WTC11 (cell line): Measurements from ENCODE around the gene METTL22. TPM values are rescaled to one million over a fixed set of nuclear protein-coding genes. Genes with fewer than 3 reads are reported as not detected.

Experiments
- ATAC-seq: fragments of 200-7000 bp; cut with Tn5 transposase; 2 replicates; pipeline ENCODE4 v1.10.0; 2021; ENCODE audit warnings: mild to moderate bottlenecking, moderate library complexity
- CTCF ChIA-PET: fragments of 300-600 bp; sonication (Branson Sonifier 250); formaldehyde crosslinking; loops from one replicate; lab custom pipeline; 2021; ENCODE audit warnings: antibody characterized with exemption; lab: Charles Lee
- POLR2A ChIA-PET: fragments of 350-600 bp; sonication (Branson Sonifier 250); formaldehyde crosslinking; loops from one replicate; lab custom pipeline; 2021; ENCODE audit warnings: antibody characterized with exemption; lab: Charles Lee
- DNase-seq: peaks from one replicate; pipeline ENCODE4 v3.0.0; 2021; ENCODE audit warnings: low spot score
- H3K27ac Mint-ChIP-seq: 2 replicates; pipeline ENCODE4 v1.8.0; 2021; ENCODE audit warnings: mixed read lengths
- H3K27me3 Mint-ChIP-seq: 2 replicates; pipeline ENCODE4 v1.8.0; 2021; ENCODE audit warnings: low read depth, mild to moderate bottlenecking, moderate library complexity, mixed read lengths
- H3K36me3 Mint-ChIP-seq: 2 replicates; pipeline ENCODE4 v1.8.0; 2021; ENCODE audit warnings: mixed read lengths
- H3K4me1 Mint-ChIP-seq: 2 replicates; pipeline ENCODE4 v1.8.0; 2022; ENCODE audit warnings: mixed read lengths
- H3K4me3 Mint-ChIP-seq: 2 replicates; pipeline ENCODE4 v1.8.0; 2021; ENCODE audit warnings: mild to moderate bottlenecking, moderate library complexity, mixed read lengths
- H3K9me3 Mint-ChIP-seq: 2 replicates; pipeline ENCODE4 v1.8.0; 2021; ENCODE audit warnings: mixed read lengths
- ATF1 ChIP-seq: sonication (generic); formaldehyde crosslinking; IDR thresholded peaks from 2 replicates; pipeline ENCODE4 v1.8.1; 2023; ENCODE audit warnings: mild to moderate bottlenecking, moderate library complexity, missing genetic modification reagents
- ELF4 ChIP-seq: sonication (generic); formaldehyde crosslinking; IDR thresholded peaks from 2 replicates; pipeline ENCODE4 v1.8.1; 2022; ENCODE audit warnings: low read depth, mild to moderate bottlenecking, moderate library complexity, missing genetic modification reagents
- FOXP1 ChIP-seq: sonication (generic); formaldehyde crosslinking; IDR thresholded peaks from 2 replicates; pipeline ENCODE4 v1.8.0; 2022; ENCODE audit warnings: missing genetic modification reagents, mild to moderate bottlenecking, moderate library complexity, borderline replicate concordance
- GABPB1 ChIP-seq: sonication (generic); formaldehyde crosslinking; IDR thresholded peaks from 2 replicates; pipeline ENCODE4 v1.8.1; 2023; ENCODE audit warnings: mild to moderate bottlenecking, missing genetic modification reagents
- JAZF1 ChIP-seq: fragments of 250-450 bp; sonication (Bioruptor Pico); IDR thresholded peaks from 2 replicates; pipeline ENCODE4 v1.9.0; 2021; ENCODE audit warnings: moderate library complexity, mild to moderate bottlenecking, inconsistent platforms
- MYBL2 ChIP-seq: sonication (generic); formaldehyde crosslinking; IDR thresholded peaks from 2 replicates; pipeline ENCODE4 v1.8.1; 2023; ENCODE audit warnings: mild to moderate bottlenecking, moderate library complexity, missing genetic modification reagents
- NFE2L1 ChIP-seq: sonication (generic); formaldehyde crosslinking; IDR thresholded peaks from 2 replicates; pipeline ENCODE4 v1.8.1; 2023; ENCODE audit warnings: missing genetic modification reagents
- NR1H2 ChIP-seq: sonication (generic); formaldehyde crosslinking; IDR thresholded peaks from 2 replicates; pipeline ENCODE4 v1.9.0; 2021; ENCODE audit warnings: mild to moderate bottlenecking, moderate library complexity, missing genetic modification reagents
- OVOL2 ChIP-seq: fragments of 250-450 bp; sonication (Bioruptor Pico); IDR thresholded peaks from 2 replicates; pipeline ENCODE4 v1.9.0; 2021; ENCODE audit warnings: mild to moderate bottlenecking, borderline replicate concordance
- SMAD4 ChIP-seq: sonication (generic); formaldehyde crosslinking; IDR thresholded peaks from 2 replicates; pipeline ENCODE4 v1.8.0; 2022; ENCODE audit warnings: mild to moderate bottlenecking, missing genetic modification reagents
- SOX15 ChIP-seq: fragments of 250-450 bp; sonication (Bioruptor Pico); IDR thresholded peaks from 2 replicates; pipeline ENCODE4 v1.9.0; 2021; ENCODE audit warnings: mild to moderate bottlenecking
- total RNA-seq: library from RNA; stranded (reverse); gene quantifications from 3 replicates; pipeline ENCODE4 v1.2.3, GENCODE V29; 2021
- TF ChIP-seq, protein P1 (sequence below): sonication (generic); formaldehyde crosslinking; IDR thresholded peaks from 2 replicates; pipeline ENCODE4 v1.8.1; 2022; ENCODE audit warnings: low read depth, missing genetic modification reagents, borderline replicate concordance
- TF ChIP-seq, protein P2 (sequence below): sonication (generic); formaldehyde crosslinking; IDR thresholded peaks from 2 replicates; pipeline ENCODE4 v1.8.1; 2023; ENCODE audit warnings: mild to moderate bottlenecking, missing genetic modification reagents
- TF ChIP-seq, protein P3 (sequence below): fragments of 200-600 bp; IDR thresholded peaks from 2 replicates; pipeline ENCODE4 v1.8.0; 2022; ENCODE audit warnings: antibody characterized with exemption
- TF ChIP-seq, protein P4 (sequence below): sonication (generic); formaldehyde crosslinking; IDR thresholded peaks from 2 replicates; pipeline ENCODE4 v1.8.0; 2022; ENCODE audit warnings: mild to moderate bottlenecking, missing genetic modification reagents
- TF ChIP-seq, protein P5 (sequence below): sonication (generic); formaldehyde crosslinking; conservative IDR thresholded peaks from 2 replicates; pipeline ENCODE4 v1.8.1; 2023; ENCODE audit warnings: mild to moderate bottlenecking, low read depth, missing genetic modification reagents, moderate library complexity
- TF ChIP-seq, protein P6 (sequence below): sonication (generic); formaldehyde crosslinking; IDR thresholded peaks from 2 replicates; pipeline ENCODE4 v1.8.0; 2022; ENCODE audit warnings: mild to moderate bottlenecking, missing genetic modification reagents
- TF ChIP-seq, protein P7 (sequence below): fragments of 250-450 bp; sonication (Bioruptor Pico); IDR thresholded peaks from 2 replicates; pipeline ENCODE4 v1.9.0; 2021; ENCODE audit warnings: mild to moderate bottlenecking, borderline replicate concordance

METTL22 gene
- total RNA-seq, 1 experiment from 2014 or later, result 82.0 TPM

DNA sequence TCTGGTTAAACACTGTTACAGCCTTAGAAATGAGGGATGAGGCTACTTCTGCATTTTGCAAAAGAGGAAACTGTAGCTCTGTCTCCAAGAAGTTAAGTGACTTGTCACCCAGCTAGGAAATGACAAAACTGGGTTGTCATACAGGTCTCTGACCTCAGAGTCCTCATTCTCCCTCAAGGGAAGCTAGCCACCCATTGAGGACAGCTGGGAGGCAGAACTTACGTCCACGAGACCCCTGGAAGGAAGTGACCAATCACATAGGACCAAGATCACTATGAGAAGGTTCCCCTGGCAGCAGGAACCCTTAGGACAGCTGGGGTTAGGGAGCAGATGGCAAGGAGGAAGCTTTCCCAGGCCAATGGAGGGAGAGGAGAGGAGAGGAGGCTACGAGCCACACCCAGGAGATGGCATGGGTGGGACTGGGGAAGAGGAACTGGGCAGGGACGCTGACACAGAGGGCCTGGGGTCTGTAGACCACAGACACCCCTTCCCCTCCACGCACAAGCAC is 11.2 kb downstream of the METTL22 start (continued):
- TF ChIP-seq, protein P1, sequence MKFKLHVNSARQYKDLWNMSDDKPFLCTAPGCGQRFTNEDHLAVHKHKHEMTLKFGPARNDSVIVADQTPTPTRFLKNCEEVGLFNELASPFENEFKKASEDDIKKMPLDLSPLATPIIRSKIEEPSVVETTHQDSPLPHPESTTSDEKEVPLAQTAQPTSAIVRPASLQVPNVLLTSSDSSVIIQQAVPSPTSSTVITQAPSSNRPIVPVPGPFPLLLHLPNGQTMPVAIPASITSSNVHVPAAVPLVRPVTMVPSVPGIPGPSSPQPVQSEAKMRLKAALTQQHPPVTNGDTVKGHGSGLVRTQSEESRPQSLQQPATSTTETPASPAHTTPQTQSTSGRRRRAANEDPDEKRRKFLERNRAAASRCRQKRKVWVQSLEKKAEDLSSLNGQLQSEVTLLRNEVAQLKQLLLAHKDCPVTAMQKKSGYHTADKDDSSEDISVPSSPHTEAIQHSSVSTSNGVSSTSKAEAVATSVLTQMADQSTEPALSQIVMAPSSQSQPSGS (CRISPR knock-in tag), result no peak
- TF ChIP-seq JAZF1 (CRISPR knock-in tag), result no peak
- TF ChIP-seq, protein P2, sequence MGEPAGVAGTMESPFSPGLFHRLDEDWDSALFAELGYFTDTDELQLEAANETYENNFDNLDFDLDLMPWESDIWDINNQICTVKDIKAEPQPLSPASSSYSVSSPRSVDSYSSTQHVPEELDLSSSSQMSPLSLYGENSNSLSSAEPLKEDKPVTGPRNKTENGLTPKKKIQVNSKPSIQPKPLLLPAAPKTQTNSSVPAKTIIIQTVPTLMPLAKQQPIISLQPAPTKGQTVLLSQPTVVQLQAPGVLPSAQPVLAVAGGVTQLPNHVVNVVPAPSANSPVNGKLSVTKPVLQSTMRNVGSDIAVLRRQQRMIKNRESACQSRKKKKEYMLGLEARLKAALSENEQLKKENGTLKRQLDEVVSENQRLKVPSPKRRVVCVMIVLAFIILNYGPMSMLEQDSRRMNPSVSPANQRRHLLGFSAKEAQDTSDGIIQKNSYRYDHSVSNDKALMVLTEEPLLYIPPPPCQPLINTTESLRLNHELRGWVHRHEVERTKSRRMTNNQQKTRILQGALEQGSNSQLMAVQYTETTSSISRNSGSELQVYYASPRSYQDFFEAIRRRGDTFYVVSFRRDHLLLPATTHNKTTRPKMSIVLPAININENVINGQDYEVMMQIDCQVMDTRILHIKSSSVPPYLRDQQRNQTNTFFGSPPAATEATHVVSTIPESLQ (CRISPR knock-in tag), result no peak
- TF ChIP-seq SOX15, result no peak
- no peak for TF ChIP-seq FOXP1 (CRISPR knock-in tag)

DNA sequence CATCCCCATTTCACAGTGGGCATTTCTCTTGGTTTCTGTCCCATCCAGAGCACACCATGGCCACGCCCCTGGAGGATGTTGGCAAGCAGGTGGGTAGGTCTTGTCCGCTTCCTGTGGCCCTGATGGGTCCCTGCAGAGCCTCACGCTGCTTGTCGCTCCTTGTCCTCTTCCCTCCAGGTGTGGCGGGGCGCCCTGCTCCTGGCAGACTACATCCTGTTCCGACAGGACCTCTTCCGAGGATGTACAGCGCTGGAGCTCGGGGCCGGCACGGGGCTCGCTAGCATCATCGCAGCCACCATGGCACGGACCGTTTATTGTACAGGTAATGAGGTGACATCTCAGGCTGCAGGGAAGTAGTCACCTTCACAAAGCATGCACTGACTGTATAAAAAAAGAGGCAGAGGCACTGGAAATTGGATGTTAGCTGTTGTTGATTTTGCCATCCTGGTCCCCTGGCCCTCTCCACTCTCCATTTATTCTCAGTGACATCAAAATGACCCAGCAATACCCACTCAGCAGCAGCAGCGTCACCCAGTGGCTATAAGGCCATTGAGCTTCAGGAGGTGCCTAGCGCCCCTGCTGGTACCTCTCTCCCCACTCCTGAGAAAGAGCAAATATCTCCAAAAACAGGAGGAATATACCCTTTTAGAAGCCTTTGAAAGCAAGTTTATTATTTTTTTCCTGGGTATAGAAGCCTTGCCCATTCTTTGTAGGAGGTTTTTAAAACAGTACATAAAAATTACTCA is 13.7 kb downstream of the METTL22 start:
- ChIA-PET CTCF (interaction anchor here (0.6 to 4.3 kb wide), 40 partner anchors 9 to 1951 kb away, joined by 3 to 132 read pairs (median 4); partner anchors contain the start of genes ABAT, METTL22 and TMEM114), POLR2A (interaction anchor here (0.6 to 2.7 kb wide), 3 partner anchors 8 to 63 kb away, joined by 3 to 6 read pairs (median 5); no protein-coding TSS in a partner anchor)
- Mint-ChIP-seq H3K4me1 (no peaks in the 10 kb centered on the region), H3K27me3 (no peaks in the 10 kb centered on the region), H3K4me3 (no peak overlapping the region), H3K9me3 (no peaks in the 10 kb centered on the region), H3K27ac (0 out of 2 replicates have a peak overlapping the region, but pooled peaks have one; percentile 35), H3K36me3 (peaks cover 69% of the 10 kb centered on the region)
- DNase-seq, result peak; percentile 74
- ATAC-seq, result peak; percentile 91
- TF ChIP-seq NR1H2 (CRISPR knock-in tag) (no peak), SOX15 (no peak), OVOL2 (CRISPR knock-in tag) (no peak), NFE2L1 (CRISPR knock-in tag) (no peak), ATF1 (no peak), SMAD4 (CRISPR knock-in tag) (no peak), GABPB1 (CRISPR knock-in tag) (peak; percentile 54; the same call in 1 of the 2 replicates), ELF4 (CRISPR knock-in tag) (no peak), MYBL2 (no peak), FOXP1 (CRISPR knock-in tag) (no peak)
- TF ChIP-seq, protein P3, sequence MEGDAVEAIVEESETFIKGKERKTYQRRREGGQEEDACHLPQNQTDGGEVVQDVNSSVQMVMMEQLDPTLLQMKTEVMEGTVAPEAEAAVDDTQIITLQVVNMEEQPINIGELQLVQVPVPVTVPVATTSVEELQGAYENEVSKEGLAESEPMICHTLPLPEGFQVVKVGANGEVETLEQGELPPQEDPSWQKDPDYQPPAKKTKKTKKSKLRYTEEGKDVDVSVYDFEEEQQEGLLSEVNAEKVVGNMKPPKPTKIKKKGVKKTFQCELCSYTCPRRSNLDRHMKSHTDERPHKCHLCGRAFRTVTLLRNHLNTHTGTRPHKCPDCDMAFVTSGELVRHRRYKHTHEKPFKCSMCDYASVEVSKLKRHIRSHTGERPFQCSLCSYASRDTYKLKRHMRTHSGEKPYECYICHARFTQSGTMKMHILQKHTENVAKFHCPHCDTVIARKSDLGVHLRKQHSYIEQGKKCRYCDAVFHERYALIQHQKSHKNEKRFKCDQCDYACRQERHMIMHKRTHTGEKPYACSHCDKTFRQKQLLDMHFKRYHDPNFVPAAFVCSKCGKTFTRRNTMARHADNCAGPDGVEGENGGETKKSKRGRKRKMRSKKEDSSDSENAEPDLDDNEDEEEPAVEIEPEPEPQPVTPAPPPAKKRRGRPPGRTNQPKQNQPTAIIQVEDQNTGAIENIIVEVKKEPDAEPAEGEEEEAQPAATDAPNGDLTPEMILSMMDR, result peak; percentile 59
- TF ChIP-seq, protein P4, sequence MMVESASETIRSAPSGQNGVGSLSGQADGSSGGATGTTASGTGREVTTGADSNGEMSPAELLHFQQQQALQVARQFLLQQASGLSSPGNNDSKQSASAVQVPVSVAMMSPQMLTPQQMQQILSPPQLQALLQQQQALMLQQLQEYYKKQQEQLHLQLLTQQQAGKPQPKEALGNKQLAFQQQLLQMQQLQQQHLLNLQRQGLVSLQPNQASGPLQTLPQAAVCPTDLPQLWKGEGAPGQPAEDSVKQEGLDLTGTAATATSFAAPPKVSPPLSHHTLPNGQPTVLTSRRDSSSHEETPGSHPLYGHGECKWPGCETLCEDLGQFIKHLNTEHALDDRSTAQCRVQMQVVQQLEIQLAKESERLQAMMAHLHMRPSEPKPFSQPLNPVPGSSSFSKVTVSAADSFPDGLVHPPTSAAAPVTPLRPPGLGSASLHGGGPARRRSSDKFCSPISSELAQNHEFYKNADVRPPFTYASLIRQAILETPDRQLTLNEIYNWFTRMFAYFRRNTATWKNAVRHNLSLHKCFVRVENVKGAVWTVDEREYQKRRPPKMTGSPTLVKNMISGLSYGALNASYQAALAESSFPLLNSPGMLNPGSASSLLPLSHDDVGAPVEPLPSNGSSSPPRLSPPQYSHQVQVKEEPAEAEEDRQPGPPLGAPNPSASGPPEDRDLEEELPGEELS (CRISPR knock-in tag), result no peak
- TF ChIP-seq, protein P5, sequence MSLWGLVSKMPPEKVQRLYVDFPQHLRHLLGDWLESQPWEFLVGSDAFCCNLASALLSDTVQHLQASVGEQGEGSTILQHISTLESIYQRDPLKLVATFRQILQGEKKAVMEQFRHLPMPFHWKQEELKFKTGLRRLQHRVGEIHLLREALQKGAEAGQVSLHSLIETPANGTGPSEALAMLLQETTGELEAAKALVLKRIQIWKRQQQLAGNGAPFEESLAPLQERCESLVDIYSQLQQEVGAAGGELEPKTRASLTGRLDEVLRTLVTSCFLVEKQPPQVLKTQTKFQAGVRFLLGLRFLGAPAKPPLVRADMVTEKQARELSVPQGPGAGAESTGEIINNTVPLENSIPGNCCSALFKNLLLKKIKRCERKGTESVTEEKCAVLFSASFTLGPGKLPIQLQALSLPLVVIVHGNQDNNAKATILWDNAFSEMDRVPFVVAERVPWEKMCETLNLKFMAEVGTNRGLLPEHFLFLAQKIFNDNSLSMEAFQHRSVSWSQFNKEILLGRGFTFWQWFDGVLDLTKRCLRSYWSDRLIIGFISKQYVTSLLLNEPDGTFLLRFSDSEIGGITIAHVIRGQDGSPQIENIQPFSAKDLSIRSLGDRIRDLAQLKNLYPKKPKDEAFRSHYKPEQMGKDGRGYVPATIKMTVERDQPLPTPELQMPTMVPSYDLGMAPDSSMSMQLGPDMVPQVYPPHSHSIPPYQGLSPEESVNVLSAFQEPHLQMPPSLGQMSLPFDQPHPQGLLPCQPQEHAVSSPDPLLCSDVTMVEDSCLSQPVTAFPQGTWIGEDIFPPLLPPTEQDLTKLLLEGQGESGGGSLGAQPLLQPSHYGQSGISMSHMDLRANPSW, result no peak
- TF ChIP-seq, protein P6, sequence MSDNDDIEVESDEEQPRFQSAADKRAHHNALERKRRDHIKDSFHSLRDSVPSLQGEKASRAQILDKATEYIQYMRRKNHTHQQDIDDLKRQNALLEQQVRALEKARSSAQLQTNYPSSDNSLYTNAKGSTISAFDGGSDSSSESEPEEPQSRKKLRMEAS, result no peak
- TF ChIP-seq, protein P7, sequence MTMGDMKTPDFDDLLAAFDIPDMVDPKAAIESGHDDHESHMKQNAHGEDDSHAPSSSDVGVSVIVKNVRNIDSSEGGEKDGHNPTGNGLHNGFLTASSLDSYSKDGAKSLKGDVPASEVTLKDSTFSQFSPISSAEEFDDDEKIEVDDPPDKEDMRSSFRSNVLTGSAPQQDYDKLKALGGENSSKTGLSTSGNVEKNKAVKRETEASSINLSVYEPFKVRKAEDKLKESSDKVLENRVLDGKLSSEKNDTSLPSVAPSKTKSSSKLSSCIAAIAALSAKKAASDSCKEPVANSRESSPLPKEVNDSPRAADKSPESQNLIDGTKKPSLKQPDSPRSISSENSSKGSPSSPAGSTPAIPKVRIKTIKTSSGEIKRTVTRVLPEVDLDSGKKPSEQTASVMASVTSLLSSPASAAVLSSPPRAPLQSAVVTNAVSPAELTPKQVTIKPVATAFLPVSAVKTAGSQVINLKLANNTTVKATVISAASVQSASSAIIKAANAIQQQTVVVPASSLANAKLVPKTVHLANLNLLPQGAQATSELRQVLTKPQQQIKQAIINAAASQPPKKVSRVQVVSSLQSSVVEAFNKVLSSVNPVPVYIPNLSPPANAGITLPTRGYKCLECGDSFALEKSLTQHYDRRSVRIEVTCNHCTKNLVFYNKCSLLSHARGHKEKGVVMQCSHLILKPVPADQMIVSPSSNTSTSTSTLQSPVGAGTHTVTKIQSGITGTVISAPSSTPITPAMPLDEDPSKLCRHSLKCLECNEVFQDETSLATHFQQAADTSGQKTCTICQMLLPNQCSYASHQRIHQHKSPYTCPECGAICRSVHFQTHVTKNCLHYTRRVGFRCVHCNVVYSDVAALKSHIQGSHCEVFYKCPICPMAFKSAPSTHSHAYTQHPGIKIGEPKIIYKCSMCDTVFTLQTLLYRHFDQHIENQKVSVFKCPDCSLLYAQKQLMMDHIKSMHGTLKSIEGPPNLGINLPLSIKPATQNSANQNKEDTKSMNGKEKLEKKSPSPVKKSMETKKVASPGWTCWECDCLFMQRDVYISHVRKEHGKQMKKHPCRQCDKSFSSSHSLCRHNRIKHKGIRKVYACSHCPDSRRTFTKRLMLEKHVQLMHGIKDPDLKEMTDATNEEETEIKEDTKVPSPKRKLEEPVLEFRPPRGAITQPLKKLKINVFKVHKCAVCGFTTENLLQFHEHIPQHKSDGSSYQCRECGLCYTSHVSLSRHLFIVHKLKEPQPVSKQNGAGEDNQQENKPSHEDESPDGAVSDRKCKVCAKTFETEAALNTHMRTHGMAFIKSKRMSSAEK, result no peak
